ENCODE data around the gene DLGAP4. TPM values are rescaled to one million over a fixed set of nuclear protein-coding genes. Genes with fewer than 3 reads are reported as not detected.
"Not testable (repeated sequence)": the region's sequence is repeated elsewhere in the genome, so short reads cannot be mapped to it uniquely, and the experiment has no call there.

Gene DLGAP4
- total RNA-seq, 1 donor from 2014 or later: 46.3 TPM

DNA sequence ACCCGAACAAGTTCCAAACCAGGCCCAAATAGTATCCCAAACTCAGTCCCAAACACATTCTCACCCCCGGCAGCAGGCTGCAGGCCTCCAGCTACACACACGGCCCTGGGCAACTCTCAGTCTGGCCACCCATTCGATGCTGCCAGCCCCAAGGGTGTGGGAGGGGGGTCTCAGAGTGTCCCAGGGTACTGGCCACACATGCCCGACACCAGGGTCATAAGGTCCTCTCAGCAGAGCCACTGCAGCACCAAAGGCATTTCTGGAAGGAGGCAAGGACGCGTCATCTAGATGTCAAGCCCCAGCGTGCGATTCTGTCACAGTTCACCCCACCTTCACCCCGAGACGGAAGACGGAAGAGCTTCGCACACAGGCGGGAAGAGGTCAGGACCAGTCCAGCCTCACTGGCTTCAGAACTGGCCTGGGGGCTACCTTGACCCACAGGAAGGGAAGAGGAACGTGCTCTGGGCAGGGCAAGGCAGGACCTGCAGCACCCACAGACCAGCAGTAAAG is 244.7 kb downstream of the DLGAP4 start:
- intact Hi-C loops (cut with micrococcal nuclease): no loop called here

- intact Hi-C loops (cut with micrococcal nuclease): no loop called here
These were observed 249.1 kb downstream of the DLGAP4 start for GRCh38 chr20:36555248-36555647.

DNA sequence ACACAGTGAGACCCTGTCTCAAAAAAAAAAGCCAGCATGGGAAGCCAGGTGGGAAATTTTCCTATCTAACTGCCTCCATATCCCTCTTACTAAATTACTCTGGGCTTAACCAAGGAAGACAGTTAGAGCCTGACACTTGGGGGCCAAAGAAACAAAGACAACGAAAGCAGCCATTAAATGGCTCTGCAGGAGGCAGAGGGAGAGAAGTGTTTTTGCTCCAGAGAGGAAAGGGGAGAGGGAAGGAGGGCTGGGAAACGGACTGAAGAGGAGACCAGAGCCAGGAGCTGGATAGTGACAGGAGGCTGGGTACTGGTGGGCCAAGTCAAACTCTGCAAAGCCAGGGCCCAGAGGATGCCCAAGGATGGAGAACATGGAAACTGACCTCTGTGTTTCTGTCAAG is 256.6 kb downstream of the DLGAP4 start:
- intact Hi-C loops (cut with micrococcal nuclease): no loop called here

GRCh38 chr20:36563374-36563773 is 257.2 kb downstream of the DLGAP4 start:
- intact Hi-C loops (cut with micrococcal nuclease): no loop called here

GRCh38 chr20:36564078-36564725 is 258.1 kb downstream of the DLGAP4 start:
- intact Hi-C loops (cut with micrococcal nuclease): not testable (repeated sequence)

DNA sequence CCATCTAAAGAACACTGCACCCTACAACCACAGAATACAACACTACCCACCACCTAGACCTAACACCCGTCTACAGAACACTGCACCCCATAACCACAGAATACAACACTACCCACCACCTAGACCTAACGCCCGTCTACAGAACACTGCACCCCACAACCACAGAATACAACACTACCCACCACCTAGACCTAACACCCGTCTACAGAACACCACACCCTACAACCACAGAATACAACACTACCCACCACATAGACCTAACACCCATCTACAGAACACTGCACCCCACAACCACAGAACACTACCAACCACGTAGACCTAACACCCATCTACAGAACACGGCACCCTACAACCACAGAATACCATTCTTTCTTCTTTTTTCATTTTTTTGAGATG is 258.6 kb downstream of the DLGAP4 start:
- intact Hi-C loops (cut with micrococcal nuclease): not testable (repeated sequence)

DNA sequence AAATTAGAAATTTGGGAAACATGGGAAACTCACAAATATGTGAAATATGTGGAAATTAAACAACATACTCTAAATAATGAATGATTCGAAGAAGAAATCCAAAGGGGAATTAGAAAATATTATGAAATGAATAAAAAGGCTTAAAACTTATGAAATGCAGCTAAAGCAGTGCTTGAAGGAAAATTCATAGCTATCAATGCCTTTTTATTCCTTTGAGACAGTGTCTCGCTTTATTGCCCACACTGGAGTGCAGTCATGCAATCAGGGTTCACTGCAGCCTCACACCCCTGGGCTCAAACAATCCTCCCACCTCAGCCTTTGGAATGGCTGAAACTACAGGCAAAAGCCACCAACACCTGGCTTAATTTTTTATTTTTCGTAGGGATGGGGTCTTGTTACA is 259.4 kb downstream of the DLGAP4 start:
- intact Hi-C loops (cut with micrococcal nuclease): no loop called here

DNA sequence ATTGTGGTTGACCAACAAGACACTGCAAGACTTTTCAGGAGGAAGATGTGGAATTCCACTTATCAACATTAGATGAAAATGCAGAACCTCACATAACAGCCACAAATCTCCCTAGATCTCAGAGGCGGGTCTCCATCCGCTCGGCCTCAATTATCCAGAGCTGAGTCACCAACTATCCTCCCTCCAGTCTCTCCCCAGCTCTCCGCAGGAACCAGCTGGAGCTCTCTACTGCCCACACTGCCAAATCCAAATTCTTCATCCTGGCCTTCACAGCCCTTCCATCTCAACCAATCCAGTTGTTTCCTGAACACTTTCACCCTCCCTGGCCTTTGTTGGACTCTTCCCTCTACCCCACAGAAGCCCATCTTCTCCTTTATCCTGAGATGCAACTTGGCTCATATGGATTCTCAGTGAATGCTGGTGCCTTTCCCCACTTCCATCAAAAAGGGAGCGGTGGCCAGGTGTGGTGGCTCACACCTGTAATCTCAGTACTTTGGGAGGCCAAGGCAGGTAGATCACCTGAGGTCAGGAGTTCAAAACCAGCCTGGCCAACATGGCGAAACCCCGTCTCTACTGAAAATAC is 263.8 kb downstream of the DLGAP4 start:
- intact Hi-C loops (cut with micrococcal nuclease): loop anchor here (10.0 kb wide), 3 partner anchors 335 to 825 kb away; partner anchors contain the start of genes AAR2, RBM39 and SCAND1

- intact Hi-C loops (cut with micrococcal nuclease): loop anchor here (1.0 to 10.0 kb wide), 4 partner anchors 16 to 827 kb away; partner anchors contain the start of genes AAR2, RBM39 and SCAND1
These were observed 265.7 kb downstream of the DLGAP4 start for GRCh38 chr20:36571564-36572504.

DNA sequence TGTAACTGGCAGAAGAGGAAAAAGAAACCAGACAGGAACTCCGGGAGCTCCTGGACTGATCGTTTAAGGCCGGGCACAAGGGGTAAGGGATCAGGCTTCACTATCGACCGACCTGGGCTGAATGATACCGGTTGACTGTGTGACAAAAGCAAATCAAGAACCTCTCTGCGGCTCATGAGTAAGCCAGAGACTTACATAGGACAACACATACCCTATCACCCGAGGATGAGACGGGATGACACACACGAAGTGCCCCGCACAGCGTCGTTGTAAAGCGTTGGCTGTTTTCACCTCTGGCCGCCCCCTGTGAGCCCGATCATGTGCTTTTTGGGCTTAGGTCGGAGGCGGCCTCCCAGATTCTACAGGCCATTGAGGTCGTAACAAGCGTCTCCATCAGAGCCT is 266.6 kb downstream of the DLGAP4 start:
- intact Hi-C loops (cut with micrococcal nuclease): loop anchor here (1.0 to 10.0 kb wide), 7 partner anchors 16 to 828 kb away; partner anchors contain the start of genes AAR2, RAB5IF, RBM39 and SCAND1

- intact Hi-C loops (cut with micrococcal nuclease): loop anchor here (1.0 to 10.0 kb wide), 6 partner anchors 22 to 828 kb away; partner anchors contain the start of genes AAR2, RAB5IF, RBM39 and SCAND1
These were observed 267.1 kb downstream of the DLGAP4 start, which contains the start of gene TGIF2 for GRCh38 chr20:36573103-36573797. TGIF2 (plus strand) TSS chr20:36573597; CDS start chr20:36578775, 5,178 bp downstream.

DNA sequence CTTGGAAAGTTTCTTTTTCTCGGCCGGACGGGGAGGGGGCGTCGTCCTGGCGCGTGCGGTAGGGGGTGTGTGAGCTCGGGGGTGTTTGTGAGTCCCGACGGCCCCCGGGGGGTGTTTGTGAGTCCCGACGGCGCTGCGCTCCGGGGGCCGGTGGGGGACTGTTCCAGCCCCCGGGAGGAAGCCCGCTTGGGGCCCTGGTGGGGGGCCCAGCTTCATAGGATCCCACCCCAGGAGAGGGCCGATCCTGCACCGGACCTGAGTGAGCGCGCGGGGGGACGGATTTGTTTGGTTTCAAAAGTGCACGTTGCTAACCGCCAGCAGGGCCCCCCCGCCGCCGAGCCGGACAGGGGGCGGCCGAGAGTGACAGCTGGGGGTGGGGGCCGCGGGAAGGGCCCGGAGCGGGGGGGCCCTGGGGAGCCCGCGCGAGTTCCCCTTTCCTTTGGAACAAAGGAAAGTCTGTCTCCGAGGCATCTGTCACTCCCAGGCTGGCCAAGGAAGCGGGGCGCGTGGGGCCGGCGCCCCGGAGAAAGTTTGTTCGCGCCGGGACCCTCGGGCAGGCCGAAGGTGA is 267.7 kb downstream of the DLGAP4 start:
- intact Hi-C loops (cut with micrococcal nuclease): loop anchor here (1.0 to 10.0 kb wide), 7 partner anchors 21 to 829 kb away; partner anchors contain the start of genes AAR2, RAB5IF, RBM39 and SCAND1

- intact Hi-C loops (cut with micrococcal nuclease): loop anchor here (2.0 to 10.0 kb wide), 4 partner anchors 70 to 830 kb away; partner anchors contain the start of genes AAR2, RBM39 and SCAND1
These were observed 268.4 kb downstream of the DLGAP4 start for GRCh38 chr20:36574366-36575135.

DNA sequence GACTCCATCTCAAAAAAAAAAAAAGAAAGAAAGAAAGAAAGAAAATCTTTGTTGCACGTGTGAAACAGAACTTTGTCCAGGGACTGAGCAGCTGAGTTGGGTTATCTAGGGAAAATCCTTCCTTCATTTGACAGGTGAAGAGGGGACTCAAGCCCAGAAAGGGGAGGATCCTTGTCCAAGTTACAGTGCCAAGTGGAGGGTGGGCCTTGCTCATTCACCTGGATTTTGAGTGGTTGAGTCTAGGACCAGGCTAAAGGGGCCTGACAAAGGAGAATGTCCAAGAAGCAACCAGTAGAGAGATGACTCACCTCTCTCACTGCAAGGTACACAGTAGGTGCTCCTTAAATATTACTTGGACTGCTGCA is 269.9 kb downstream of the DLGAP4 start:
- intact Hi-C loops (cut with micrococcal nuclease): loop anchor here (10.0 kb wide), 3 partner anchors 341 to 831 kb away; partner anchors contain the start of genes AAR2, RBM39 and SCAND1

Other genes starting within 250 kb of the DLGAP4 start
- gene EPB41L1, start 151.6 kb upstream of the DLGAP4 start, total RNA-seq: not detected in 2 replicates
- gene AAR2, start 69.9 kb upstream of the DLGAP4 start, total RNA-seq: 29.1 and 29.3 TPM in 2 replicates
- 0.46 and 0.69 TPM in 2 replicates for gene MYL9, start 235.2 kb downstream of the DLGAP4 start, total RNA-seq